Epidermal melanocyte (primary cell): ENCODE data around the gene MTHFD2L.
"Not testable (repeated sequence)": the region's sequence is repeated elsewhere in the genome, so short reads cannot be mapped to it uniquely, and the experiment has no call there.

Experiments used
- DNase-seq: peaks from one replicate; pipeline ENCODE4 v3.0.0; 2011; ENCODE audit warnings: low spot score; ENCODE audit not compliant: insufficient read length

Gene MTHFD2L

GRCh38 chr4:74331944-74332343 is 174.0 kb downstream of the MTHFD2L start:
- no peak for DNase-seq

- no peak for DNase-seq
Measured at GRCh38 chr4:74334636-74335035, 176.7 kb downstream of the MTHFD2L start.

- no peak for DNase-seq
Measured at GRCh38 chr4:74335341-74336021, 177.6 kb downstream of the MTHFD2L start.

- no peak for DNase-seq
Measured at GRCh38 chr4:74338792-74339333, 180.9 kb downstream of the MTHFD2L start.

GRCh38 chr4:74339501-74339900 is 181.6 kb downstream of the MTHFD2L start:
- no peak for DNase-seq

- not testable (repeated sequence) for DNase-seq
Measured at GRCh38 chr4:74340421-74340820, 182.5 kb downstream of the MTHFD2L start.

GRCh38 chr4:74344031-74344430 is 186.1 kb downstream of the MTHFD2L start:
- DNase-seq = no peak
